Retinal pigment epithelial cell (primary cell): ENCODE data around the gene CKAP4.

ENCODE experiments used
- DNase-seq: peaks from one replicate; pipeline ENCODE4 v3.0.0-alpha.2; 2010; ENCODE audit warnings: low read depth
- H3K4me3 ChIP-seq: 2 replicates; pipeline ENCODE4 v1.5.1; 2011; ENCODE audit warnings: mild to moderate bottlenecking, low read length, control low read depth, moderate library complexity
- TF ChIP-seq, protein P1 (sequence below): conservative IDR thresholded peaks from 2 replicates; pipeline ENCODE4 v1.5.1; 2011; ENCODE audit warnings: low read depth, low read length, control low read depth, inconsistent platforms

The CKAP4 gene

DNA sequence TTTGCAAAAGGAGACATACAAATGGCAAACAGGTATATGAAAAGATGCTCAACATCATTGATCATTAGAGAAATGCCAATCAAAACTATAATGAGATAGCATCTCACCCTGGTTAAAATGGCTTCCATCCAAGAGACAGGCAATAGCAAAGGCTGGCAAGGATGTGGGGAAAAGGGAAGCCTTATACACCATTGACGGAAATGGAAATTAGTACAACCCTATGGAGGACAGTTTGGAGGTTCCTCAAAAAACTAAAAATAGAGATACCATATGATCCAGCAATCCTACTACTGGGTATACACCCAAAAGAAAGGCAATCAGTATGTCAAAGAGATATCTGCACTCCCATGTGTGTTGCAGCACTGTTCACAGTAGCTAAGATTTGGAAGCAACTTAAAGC is 17.3 kb upstream of the CKAP4 start:
- TF ChIP-seq, protein P1, sequence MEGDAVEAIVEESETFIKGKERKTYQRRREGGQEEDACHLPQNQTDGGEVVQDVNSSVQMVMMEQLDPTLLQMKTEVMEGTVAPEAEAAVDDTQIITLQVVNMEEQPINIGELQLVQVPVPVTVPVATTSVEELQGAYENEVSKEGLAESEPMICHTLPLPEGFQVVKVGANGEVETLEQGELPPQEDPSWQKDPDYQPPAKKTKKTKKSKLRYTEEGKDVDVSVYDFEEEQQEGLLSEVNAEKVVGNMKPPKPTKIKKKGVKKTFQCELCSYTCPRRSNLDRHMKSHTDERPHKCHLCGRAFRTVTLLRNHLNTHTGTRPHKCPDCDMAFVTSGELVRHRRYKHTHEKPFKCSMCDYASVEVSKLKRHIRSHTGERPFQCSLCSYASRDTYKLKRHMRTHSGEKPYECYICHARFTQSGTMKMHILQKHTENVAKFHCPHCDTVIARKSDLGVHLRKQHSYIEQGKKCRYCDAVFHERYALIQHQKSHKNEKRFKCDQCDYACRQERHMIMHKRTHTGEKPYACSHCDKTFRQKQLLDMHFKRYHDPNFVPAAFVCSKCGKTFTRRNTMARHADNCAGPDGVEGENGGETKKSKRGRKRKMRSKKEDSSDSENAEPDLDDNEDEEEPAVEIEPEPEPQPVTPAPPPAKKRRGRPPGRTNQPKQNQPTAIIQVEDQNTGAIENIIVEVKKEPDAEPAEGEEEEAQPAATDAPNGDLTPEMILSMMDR = no peak
- no peak overlapping the region for H3K4me3 ChIP-seq
- no peak for DNase-seq

- DNase-seq = no peak
- no peak overlapping the region for H3K4me3 ChIP-seq
- TF ChIP-seq, protein P1 = no peak
These were observed 11.1 kb upstream of the CKAP4 start for GRCh38 chr12:106258935-106259334.

GRCh38 chr12:106258226-106258625 is 10.4 kb upstream of the CKAP4 start:
- TF ChIP-seq, protein P1 = no peak
- DNase-seq = no peak
- no peak overlapping the region for H3K4me3 ChIP-seq

- no peak overlapping the region for H3K4me3 ChIP-seq
- TF ChIP-seq, protein P1 = no peak
- no peak for DNase-seq
These were observed 8.7 kb upstream of the CKAP4 start for GRCh38 chr12:106256524-106256923.

DNA sequence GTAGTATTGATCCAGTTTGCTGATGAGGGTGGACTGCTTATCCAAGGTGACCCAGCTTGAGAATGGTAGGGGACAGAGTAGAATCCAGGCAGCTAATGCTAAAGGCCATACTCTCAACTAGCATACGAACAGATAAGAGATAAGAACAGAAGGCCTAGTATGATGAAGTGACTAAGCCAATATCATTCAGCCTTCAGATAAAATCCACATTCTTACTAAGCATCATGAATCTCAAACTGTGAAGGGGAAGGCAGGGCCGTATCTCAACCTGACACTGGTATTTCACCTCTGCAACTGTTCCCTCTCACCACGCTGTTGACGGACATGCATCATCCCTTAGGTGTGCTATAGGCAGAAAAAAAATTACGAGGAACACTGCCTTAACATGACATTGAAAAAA is 8.1 kb upstream of the CKAP4 start:
- TF ChIP-seq, protein P1 = no peak
- H3K4me3 ChIP-seq = no peak overlapping the region
- no peak for DNase-seq

GRCh38 chr12:106255493-106255892 is 7.7 kb upstream of the CKAP4 start:
- no peak for DNase-seq
- TF ChIP-seq, protein P1 = no peak
- no peak overlapping the region for H3K4me3 ChIP-seq

DNA sequence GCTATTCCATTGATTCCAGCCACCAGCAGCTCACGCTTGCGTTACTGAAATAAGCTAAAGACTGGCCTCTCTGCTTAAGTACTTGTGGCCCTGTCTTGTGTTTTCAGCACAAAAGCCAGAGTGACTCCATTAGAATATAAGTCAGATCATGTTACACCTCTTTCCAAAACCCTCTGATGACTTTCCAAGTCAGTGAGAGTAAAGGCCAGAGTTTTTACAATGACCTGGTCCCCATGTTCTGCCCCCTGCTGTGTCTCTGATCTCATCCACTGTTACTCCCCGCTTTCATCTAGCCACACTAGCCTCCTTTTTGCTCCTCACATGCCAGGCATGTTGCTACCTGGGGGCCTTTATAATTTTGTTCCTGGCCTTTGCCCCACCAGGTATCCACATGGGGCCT is 6.9 kb upstream of the CKAP4 start:
- no peak for DNase-seq
- TF ChIP-seq, protein P1 = no peak
- no peak overlapping the region for H3K4me3 ChIP-seq
